Lower leg skin (tissue), 4 donors: ENCODE measurements around the gene BBS9. TPM values are rescaled to one million over a fixed set of nuclear protein-coding genes. Genes with fewer than 3 reads are reported as not detected.

ENCODE experiments used
- DNase-seq, 2 donors: peaks; one replicate each; pipeline ENCODE4 v3.0.0-alpha.2; 2019; ENCODE audit warnings: low spot score in 2 of 2
- H3K4me3 ChIP-seq: fragments of 200-600 bp; sonication (generic); 2 replicates; pipeline ENCODE4 v1.5.1; 2017; ENCODE audit warnings: mild to moderate bottlenecking, low read depth; ENCODE audit not compliant: poor library complexity, severe bottlenecking
- CTCF ChIP-seq, 3 donors: fragments of 450-650 bp; IDR thresholded peaks; one replicate each; pipeline ENCODE4 v1.5.1; 2016; ENCODE audit warnings: antibody characterized with exemption in 3 of 3, mild to moderate bottlenecking in 3 of 3, moderate library complexity in 2 of 3
- POLR2A ChIP-seq, 2 donors: fragments of 450-650 bp; IDR thresholded peaks; one replicate each; pipeline ENCODE4 v1.6.1; 2016 to 2017; ENCODE audit warnings: antibody characterized with exemption in 2 of 2, mild to moderate bottlenecking in 1 of 2, moderate library complexity in 1 of 2
- WGBS, 2 donors: methylation state at CpG; one replicate each; pipeline ENCODE4 v1.1.5; 2018; 5-methylcytosine and 5-hydroxymethylcytosine counted together
- intact Hi-C: fragments of 100-400 bp; cut with DNase I; formaldehyde crosslinking; loops from one replicate; pipeline ENCODE4 v1.15.0; 2023; ENCODE audit warnings: low total_unique reads
- total RNA-seq, 4 donors: library from RNA; depleted of rRNA; stranded (reverse); fragments of >200 nt; gene quantifications; one replicate each; pipeline ENCODE4 v1.1.0, GENCODE V29; 2016

BBS9 gene
- total RNA-seq, 4 donors from 2014 or later, result 10.1 to 25.1 (median 11.2) TPM

DNA sequence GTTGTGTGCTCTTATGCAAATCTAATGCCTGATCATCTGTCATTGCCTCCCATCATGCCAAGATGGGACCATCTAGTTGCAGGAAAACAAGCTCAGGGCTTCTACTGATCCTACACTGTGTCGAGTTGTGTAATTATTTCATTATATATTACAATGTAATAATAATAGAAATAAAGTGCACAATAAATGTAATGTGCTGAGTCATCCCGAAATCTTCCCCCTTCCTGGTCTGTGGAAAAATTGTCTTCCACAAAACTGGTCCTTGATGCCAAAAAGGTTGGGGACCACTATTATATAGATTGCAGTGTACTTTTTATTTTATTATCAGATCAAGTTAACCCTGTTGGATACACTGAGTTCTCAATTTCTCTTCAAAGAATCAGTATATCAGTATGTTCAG lies 50.2 kb downstream of the BBS9 start:
- intact Hi-C loops, result no loop called here
- TF ChIP-seq POLR2A (IDR thresholded peaks at IDR 0.05) (no peak), CTCF (IDR thresholded peaks at IDR 0.05) (no peak)
- H3K4me3 ChIP-seq, result no peak overlapping the region
- 94 to 99% methylated on average over 2 of the region's 2 CpGs for WGBS, 2 donors
- DNase-seq, result no peak

- WGBS, 2 donors, result 56 to 64% methylated on average over 2 of the region's 2 CpGs
- intact Hi-C loops, result no loop called here
- H3K4me3 ChIP-seq, result no peak overlapping the region
- DNase-seq, result no peak
- no peak for TF ChIP-seq POLR2A (IDR thresholded peaks at IDR 0.05)
- TF ChIP-seq CTCF (IDR thresholded peaks at IDR 0.05), result no peak
Measured at GRCh38 chr7:33183504-33183903, 54.1 kb downstream of the BBS9 start.

- no peak for TF ChIP-seq POLR2A (IDR thresholded peaks at IDR 0.05)
- TF ChIP-seq CTCF (IDR thresholded peaks at IDR 0.05), result no peak
- H3K4me3 ChIP-seq, result no peak overlapping the region
- intact Hi-C loops, result no loop called here
- DNase-seq, result no peak
- WGBS, 2 donors, result 95% methylated on average over 1 of the region's 1 CpG
Measured at GRCh38 chr7:33184828-33185227, 55.5 kb downstream of the BBS9 start.

- DNase-seq, result no peak
- intact Hi-C loops, result no loop called here
- no peak overlapping the region for H3K4me3 ChIP-seq
- 73 to 77% methylated on average over 3 of the region's 3 CpGs for WGBS, 2 donors
- TF ChIP-seq POLR2A (IDR thresholded peaks at IDR 0.05) (no peak), CTCF (IDR thresholded peaks at IDR 0.05) (no peak)
Measured at GRCh38 chr7:33185786-33186185, 56.4 kb downstream of the BBS9 start.

DNA sequence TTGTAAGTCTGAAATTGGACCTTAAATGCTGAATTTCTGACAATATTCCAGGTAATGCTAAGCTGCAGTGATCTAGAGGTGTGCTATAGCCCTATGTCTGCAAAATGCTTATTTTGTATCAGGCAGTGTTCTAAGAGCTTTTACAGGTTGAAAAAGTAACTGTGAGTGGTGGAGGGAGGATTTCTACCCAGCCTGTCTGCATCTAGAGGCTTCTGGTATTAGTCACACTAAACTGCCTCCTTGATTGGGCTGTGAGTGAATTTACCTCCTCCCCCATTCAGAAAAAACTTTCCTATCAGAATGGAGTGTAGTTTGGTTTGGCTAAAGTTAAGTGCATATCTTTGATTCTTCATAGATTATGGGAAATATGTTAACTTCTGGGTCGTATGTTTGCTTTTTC lies 56.8 kb downstream of the BBS9 start:
- no peak overlapping the region for H3K4me3 ChIP-seq
- DNase-seq, result no peak
- TF ChIP-seq CTCF (IDR thresholded peaks at IDR 0.05), result no peak
- no peak for TF ChIP-seq POLR2A (IDR thresholded peaks at IDR 0.05)
- intact Hi-C loops, result no loop called here
- WGBS, 2 donors, result 77 to 80% methylated on average over 1 of the region's 1 CpG

GRCh38 chr7:33190688-33191304 lies 61.4 kb downstream of the BBS9 start:
- WGBS, 2 donors, result 96 to 98% methylated on average over 2 of the region's 2 CpGs
- intact Hi-C loops, result no loop called here
- TF ChIP-seq CTCF (IDR thresholded peaks at IDR 0.05) (no peak), POLR2A (IDR thresholded peaks at IDR 0.05) (no peak)
- H3K4me3 ChIP-seq, result no peak overlapping the region
- no peak for DNase-seq
